GM12874 (cell line): ENCODE data around the gene ARHGEF37.

Source experiments
- TF ChIP-seq, protein P1 (sequence below): IDR thresholded peaks from 2 replicates; pipeline ENCODE4 v1.5.1; 2011; ENCODE audit warnings: low read depth, mild to moderate bottlenecking, control low read depth, low read length, moderate library complexity; ENCODE audit not compliant: insufficient read depth

Gene ARHGEF37

DNA sequence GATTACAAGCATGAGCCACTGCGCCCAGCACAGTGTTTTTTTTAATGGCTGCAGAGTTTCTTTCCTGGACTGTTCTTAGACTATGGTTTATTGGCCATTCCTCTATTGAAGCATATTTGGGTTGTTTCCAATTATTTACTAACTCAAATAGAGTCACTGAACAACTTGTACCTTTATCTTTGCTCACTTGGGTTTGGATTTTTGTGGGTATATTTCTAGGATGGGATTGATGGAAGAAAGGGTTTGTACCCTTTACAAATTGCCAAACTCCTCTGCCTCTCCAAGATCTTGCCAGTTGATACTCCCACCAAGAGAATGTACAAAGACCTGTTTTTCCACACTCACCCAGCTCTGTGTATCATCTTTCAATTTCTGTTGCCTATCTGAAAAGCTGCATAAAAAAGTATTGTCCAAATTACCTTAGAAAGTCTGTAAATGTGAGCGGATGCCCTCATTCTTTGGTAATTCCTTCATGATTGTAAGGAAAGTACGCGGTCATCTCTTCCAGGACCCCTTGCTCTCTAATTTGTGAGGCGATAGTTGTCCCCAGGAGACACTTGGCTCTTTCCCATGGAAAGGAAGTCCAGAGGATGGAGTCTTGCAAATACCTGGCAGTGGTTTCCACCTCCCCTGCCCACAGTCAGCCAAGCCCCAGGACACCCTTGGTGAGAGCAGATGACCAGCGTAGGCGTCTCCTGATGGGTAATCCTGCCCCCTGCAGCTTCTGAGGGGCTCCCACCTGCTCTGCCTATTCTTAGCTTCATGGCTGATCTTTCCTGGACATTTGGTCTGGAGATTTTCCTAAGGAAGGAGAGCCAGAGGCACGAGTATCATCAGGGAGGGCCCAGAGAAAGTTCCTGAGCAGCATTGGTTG lies 33.0 kb downstream of the ARHGEF37 start:
- TF ChIP-seq, protein P1, sequence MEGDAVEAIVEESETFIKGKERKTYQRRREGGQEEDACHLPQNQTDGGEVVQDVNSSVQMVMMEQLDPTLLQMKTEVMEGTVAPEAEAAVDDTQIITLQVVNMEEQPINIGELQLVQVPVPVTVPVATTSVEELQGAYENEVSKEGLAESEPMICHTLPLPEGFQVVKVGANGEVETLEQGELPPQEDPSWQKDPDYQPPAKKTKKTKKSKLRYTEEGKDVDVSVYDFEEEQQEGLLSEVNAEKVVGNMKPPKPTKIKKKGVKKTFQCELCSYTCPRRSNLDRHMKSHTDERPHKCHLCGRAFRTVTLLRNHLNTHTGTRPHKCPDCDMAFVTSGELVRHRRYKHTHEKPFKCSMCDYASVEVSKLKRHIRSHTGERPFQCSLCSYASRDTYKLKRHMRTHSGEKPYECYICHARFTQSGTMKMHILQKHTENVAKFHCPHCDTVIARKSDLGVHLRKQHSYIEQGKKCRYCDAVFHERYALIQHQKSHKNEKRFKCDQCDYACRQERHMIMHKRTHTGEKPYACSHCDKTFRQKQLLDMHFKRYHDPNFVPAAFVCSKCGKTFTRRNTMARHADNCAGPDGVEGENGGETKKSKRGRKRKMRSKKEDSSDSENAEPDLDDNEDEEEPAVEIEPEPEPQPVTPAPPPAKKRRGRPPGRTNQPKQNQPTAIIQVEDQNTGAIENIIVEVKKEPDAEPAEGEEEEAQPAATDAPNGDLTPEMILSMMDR, result no peak

DNA sequence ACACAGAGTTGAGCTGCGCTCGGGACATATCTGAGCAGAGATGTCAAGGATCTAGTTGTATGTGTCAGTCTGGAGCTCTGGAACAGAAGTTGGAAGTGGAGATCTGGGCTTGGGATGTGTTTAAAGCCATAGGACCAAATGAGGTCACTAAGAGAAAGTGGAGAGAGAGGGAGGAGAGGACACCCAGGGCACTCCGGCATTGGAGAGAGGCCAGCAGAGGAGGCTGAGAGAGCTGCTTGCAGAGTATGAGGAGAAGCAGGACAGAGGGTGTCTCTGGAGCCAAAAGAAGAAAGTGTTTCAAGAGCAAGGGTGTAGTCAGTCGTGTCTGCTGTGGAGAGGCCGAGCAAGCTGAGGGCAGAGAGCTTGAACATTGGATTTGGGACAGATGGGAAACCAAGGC lies 34.7 kb downstream of the ARHGEF37 start:
- TF ChIP-seq, protein P1, result no peak

DNA sequence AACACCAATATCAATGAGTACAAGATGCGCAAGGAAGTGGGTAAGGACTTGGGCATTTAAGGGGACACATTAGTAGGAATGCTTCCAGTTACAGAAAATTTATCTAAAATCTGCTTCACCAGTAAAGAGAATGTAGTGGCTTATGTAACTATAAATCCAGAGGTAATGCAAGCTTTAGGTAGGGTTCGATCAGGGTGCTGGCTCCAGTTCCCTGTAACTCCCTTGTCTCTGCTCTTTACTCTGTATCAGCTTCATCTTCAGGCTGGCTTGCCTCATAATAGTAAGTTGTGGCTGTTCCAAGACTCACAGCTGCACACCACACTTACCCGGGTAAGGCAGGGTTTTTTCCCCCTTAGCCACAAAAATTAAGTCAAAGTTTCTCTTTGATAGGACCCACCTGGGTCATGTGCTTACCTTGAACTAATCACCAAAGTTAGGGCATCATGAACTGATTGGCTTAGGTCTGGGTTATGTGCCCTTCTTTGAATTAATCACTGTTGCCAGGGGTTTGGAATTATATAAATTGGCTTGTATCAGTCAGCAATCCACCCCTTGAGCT lies 35.5 kb downstream of the ARHGEF37 start:
- TF ChIP-seq, protein P1, result no peak

DNA sequence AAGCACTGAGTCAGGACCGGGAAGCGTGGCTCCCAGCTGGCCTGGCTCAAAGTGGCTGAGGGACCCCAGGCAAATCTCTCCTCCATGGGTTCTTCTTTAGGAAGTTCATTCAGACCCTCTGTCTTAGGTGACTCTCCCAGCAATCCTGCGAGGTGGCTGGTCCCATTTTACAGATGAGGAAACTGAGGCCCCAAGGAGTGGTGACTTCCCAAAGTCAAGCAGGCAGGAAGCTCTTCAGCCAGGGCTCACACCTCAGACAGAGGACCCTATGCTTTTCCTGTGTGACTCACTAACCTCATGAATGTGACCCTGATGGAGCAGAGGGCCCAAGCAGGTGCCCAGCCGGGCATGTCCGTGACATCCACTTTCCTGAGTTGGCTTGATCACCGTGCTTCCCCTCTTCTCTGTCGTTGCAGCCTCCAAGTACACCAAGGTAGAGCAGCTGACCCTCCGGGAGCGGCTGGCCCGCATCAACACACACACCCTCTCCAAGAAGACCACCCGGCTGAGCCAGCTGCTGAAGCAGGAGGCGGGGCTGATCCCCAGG lies 36.5 kb downstream of the ARHGEF37 start:
- TF ChIP-seq, protein P1, result no peak

DNA sequence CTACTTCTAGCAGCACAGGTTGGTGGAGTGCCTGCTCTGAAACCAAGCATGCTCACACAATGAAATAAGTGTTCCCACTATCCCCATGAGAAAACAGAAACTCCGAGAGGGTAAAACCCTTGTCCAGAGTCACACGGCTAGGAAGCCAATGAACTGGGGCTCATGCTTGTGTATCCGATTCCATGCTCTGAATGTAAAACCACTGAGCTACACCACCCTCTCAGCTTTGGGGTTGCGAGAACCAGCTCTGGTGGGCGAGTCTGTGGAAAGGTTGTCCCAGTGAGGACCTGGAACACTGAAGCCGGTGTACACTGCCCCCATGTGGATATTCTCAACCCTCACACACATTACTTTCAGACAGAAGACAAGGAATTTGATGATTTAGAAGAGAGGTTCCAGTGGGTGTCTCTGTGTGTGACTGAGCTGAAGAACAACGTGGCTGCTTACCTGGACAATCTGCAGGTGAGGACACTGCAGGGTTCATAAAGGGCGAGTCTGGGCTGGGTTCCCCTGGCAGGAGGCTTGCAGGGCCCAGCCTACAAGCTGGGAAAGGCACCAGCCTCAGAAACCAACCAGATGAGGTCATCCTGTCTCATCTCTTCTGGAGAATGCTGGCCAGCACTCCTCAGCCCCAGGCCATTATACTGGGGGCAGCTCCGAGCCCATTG lies 37.4 kb downstream of the ARHGEF37 start:
- TF ChIP-seq, protein P1, result peak; percentile 71

DNA sequence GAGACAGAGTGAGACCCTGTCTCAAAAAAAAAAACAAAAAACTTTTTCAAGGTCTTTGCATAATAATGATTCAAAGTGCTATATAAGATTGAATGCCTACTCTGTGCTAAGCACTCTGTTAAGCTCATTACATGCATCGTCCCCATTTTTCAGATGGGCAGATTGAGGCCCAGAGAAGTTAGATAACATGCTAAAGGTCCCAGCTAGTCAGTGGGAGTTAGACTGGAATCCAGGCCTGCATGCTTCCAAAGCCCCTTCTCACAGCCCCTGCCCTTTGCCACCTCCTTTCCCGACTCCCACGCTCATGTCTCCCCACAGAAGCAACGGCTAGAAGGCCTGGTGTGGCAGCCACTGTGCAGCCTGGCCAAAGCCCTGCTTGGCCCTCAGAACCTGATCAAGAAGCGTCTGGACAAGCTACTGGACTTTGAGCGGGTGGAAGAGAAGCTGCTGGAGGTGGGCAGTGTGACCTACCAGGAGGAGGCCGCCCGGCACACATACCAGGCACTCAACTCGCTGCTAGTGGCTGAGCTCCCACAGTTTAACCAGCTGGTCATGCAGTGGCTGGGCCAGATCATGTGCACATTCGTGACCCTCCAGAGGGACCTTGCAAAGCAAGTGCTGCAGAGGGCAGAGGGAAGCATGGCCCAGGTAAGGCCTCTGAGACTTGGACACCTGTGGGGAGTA lies 40.3 kb downstream of the ARHGEF37 start:
- TF ChIP-seq, protein P1, result no peak
